Nephron (organoid): ENCODE data around the gene TPBG.
A peak's percentile ranks its signal among the peaks of the same experiment; 100 is the strongest.

Experiments
- H3K27ac Mint-ChIP-seq, 3 experiments: 2 replicates each; pipeline ENCODE4 v1.8.0; 2020; ENCODE audit warnings: mixed read lengths in 3 of 3, mild to moderate bottlenecking in 2 of 3, moderate library complexity in 1 of 3
- H3K27me3 Mint-ChIP-seq: 2 replicates; pipeline ENCODE4 v1.8.0; 2021; ENCODE audit warnings: low read depth, mild to moderate bottlenecking, moderate library complexity, mixed read lengths
- H3K36me3 Mint-ChIP-seq: 2 replicates; pipeline ENCODE4 v1.8.0; 2020; ENCODE audit warnings: low read depth, mixed read lengths
- H3K4me1 Mint-ChIP-seq: 2 replicates; pipeline ENCODE4 v1.8.0; 2020; ENCODE audit warnings: mixed read lengths
- H3K4me3 Mint-ChIP-seq, 3 experiments: 2 replicates each; pipeline ENCODE4 v1.8.0; 2020; ENCODE audit warnings: mild to moderate bottlenecking in 3 of 3, mixed read lengths in 3 of 3, moderate library complexity in 2 of 3
- H3K9me3 Mint-ChIP-seq: 2 replicates; pipeline ENCODE4 v1.8.0; 2020; ENCODE audit warnings: mixed read lengths
- TF ChIP-seq, protein P1 (sequence below), 3 experiments: fragments of 200-600 bp; sonication (generic); IDR thresholded peaks; one replicate each; pipeline ENCODE4 v1.5.0; 2021; ENCODE audit warnings: antibody characterized with exemption in 3 of 3; ENCODE audit not compliant: unreplicated experiment in 3 of 3

TPBG gene, protein sequence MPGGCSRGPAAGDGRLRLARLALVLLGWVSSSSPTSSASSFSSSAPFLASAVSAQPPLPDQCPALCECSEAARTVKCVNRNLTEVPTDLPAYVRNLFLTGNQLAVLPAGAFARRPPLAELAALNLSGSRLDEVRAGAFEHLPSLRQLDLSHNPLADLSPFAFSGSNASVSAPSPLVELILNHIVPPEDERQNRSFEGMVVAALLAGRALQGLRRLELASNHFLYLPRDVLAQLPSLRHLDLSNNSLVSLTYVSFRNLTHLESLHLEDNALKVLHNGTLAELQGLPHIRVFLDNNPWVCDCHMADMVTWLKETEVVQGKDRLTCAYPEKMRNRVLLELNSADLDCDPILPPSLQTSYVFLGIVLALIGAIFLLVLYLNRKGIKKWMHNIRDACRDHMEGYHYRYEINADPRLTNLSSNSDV

DNA sequence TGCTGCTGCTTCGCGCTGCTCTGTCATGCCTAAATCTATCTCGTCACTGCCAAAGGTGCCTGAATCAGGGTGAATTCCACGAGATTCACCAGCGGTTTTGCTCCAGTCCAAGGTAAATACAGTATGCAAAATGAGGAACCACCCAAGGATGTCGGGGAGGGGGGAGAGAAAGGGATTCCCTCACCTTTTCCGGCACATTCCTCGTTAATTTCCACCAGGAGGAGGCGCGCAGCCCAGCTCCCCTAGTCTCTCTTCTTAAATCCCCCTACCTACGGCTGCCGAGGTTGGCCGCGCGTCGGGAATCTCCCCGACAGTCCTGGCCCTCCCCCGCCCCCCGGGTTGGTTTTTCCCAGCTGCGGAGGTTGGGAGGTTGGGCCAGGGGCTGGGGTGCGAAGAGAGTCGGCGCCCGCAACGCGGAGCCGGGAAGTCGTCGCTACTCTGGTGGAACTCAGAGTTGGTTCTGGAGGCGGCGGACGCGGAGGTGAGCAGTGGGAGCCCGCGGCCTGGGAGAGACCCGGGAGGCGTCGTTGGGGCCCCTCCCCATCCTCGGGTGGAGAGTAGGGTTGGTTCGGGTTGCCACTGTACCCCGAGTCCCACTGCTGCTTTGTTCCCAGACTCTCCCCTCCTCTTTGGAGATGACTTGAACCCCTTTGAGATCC is at the start of gene TPBG:
TPBG (plus strand) TSS at position 390 of the 659 bp plus-strand sequence. CDS start 1,145 bp downstream, outside the sequence.
- H3K27ac Mint-ChIP-seq: peak within 1 kb of the TSS; percentile 82 to 96 (median 91)
- H3K9me3 Mint-ChIP-seq: no peaks in the 10 kb centered on the region
- TF ChIP-seq, protein P1, sequence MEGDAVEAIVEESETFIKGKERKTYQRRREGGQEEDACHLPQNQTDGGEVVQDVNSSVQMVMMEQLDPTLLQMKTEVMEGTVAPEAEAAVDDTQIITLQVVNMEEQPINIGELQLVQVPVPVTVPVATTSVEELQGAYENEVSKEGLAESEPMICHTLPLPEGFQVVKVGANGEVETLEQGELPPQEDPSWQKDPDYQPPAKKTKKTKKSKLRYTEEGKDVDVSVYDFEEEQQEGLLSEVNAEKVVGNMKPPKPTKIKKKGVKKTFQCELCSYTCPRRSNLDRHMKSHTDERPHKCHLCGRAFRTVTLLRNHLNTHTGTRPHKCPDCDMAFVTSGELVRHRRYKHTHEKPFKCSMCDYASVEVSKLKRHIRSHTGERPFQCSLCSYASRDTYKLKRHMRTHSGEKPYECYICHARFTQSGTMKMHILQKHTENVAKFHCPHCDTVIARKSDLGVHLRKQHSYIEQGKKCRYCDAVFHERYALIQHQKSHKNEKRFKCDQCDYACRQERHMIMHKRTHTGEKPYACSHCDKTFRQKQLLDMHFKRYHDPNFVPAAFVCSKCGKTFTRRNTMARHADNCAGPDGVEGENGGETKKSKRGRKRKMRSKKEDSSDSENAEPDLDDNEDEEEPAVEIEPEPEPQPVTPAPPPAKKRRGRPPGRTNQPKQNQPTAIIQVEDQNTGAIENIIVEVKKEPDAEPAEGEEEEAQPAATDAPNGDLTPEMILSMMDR (IDR thresholded peaks at IDR 0.05; ENCODE audit: unreplicated experiment in 3 of 3): peak; percentile 30 to 49 (median 38)
- peaks cover 38% of the 10 kb centered on the region for H3K27me3 Mint-ChIP-seq
- peaks cover 25% of the 10 kb centered on the region for H3K4me1 Mint-ChIP-seq
- H3K4me3 Mint-ChIP-seq: peak within 1 kb of the TSS; percentile 96 to 99 (median 97)
- H3K36me3 Mint-ChIP-seq: peaks cover 7% of the 10 kb centered on the region

DNA sequence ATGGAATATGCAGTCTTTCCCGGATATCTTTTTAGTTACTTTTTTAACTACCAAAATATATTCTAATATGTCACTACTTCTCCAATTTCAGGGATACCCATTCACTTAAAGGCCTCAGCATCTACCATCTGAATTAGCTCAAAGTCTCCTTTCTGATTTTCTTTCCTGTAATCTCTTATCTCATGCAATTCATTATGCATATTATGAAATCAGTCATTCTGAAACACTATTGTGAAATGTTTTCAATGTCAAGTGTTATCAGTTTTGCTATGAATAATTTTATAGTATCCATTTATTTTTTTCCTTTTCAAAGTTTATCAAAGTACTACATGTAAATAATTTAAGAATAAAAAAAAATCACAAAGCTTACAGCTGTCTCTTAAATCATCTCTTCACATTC is 41.2 kb upstream of the TPBG start:
- Mint-ChIP-seq H3K4me1 (no peaks in the 10 kb centered on the region), H3K36me3 (no peaks in the 10 kb centered on the region), H3K27me3 (no peaks in the 10 kb centered on the region), H3K27ac (no peak overlapping the region), H3K9me3 (no peaks in the 10 kb centered on the region), H3K4me3 (no peak overlapping the region)
- TF ChIP-seq, protein P1 (IDR thresholded peaks at IDR 0.05; ENCODE audit: unreplicated experiment in 3 of 3): no peak

DNA sequence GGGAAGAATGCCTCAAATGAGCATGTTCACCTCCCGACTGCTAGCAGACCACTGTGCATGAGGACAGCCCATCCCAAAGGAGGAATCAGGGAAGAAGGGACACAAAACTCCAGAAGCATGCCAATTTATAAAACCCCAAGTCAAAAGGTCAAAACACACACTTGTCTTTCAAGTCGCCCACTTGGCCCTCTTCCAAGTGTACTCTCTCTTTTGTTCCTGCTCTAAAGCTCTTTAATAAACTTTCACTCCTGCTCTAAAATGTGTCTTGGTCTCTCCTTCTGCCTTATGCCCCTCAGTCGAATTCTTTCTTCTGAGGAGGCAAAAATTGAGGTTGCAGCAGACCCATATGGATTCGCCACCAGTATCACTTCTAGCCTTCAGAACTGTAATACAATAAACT is 33.9 kb upstream of the TPBG start:
- Mint-ChIP-seq H3K27ac (no peak overlapping the region), H3K36me3 (no peaks in the 10 kb centered on the region)

DNA sequence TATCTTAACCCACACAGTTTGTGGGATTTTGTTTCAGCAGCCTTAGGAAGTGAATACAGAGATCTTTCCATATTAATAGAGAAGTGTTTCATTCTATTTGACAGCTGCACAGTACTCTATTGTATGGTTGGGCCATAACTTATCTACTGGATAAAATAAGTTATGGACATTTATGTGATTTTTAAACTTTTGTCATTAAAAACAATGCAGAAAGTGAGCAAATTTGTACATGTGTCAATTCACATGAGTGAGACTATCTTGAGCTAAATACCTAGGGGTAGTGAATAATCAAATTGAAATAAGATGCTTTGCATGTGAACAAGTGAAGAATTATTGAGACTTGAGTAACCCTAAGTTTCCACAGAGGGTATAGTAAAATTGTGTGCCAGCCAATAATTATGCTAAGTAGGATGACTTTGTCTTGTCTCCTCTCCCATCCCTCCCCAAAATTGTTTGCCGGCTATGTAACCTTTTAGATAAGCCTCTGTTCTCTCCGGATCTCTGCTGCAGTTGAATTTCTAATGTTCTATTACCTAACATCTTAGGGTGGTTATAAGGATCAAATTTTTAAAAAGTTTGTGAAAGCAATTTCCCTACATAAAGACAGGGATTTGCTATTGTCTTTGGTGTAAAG is 33.3 kb upstream of the TPBG start:
- Mint-ChIP-seq H3K27ac (no peak overlapping the region), H3K36me3 (no peaks in the 10 kb centered on the region), H3K4me1 (peaks cover 9% of the 10 kb centered on the region), H3K27me3 (no peaks in the 10 kb centered on the region), H3K9me3 (no peaks in the 10 kb centered on the region), H3K4me3 (no peak overlapping the region)
- TF ChIP-seq, protein P1 (IDR thresholded peaks at IDR 0.05; ENCODE audit: unreplicated experiment in 3 of 3): no peak

More for the DNA sequence above, 33.9 kb upstream of the TPBG start:
- Mint-ChIP-seq H3K4me3 (no peak overlapping the region), H3K27me3 (no peaks in the 10 kb centered on the region), H3K9me3 (no peaks in the 10 kb centered on the region), H3K4me1 (peaks cover 9% of the 10 kb centered on the region)
- TF ChIP-seq, protein P1 (IDR thresholded peaks at IDR 0.05; ENCODE audit: unreplicated experiment in 3 of 3): no peak

DNA sequence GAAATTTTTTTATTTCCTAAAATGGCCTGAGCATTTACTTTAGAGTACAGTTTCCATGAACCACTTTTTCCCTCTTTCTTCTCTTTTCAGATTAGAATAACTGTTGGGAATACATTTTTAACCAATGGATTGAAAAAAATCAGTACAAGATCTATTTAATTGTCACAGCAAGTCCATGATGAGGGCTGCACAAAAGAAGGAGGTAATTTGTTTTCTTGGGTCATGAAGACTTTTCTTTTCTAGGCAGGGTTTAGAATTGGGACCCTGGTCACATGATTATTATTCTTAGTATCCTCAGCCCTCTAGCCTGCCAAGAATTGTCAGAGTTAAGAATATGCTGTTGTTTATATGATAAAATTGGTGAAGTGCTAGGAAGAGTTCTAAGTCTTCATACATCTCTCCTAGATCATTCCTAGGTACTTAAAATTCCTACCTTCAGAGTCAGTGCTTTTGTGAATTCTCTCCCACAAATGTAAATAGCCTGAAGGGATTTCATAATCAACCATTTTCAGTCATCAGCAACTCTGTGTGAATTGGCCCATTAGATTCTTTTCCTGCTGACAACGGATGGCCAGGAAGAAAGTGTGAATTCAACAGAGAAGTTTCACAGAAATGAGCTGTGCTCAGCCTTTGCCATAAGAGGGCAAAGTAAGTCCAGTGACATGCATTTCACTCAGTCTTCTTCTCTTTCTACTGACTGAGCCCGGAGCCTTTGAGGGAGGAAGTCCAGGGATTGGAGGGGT is 32.4 kb upstream of the TPBG start:
- Mint-ChIP-seq H3K36me3 (no peaks in the 10 kb centered on the region), H3K27ac (no peak overlapping the region), H3K4me1 (peaks cover 9% of the 10 kb centered on the region), H3K4me3 (no peak overlapping the region), H3K9me3 (no peaks in the 10 kb centered on the region), H3K27me3 (no peaks in the 10 kb centered on the region)
- TF ChIP-seq, protein P1 (IDR thresholded peaks at IDR 0.05; ENCODE audit: unreplicated experiment in 3 of 3): no peak
